DND-41 (cell line): ENCODE data around the gene CTSO.

ENCODE experiments used
- EZH2 ChIP-seq: IDR thresholded peaks from 3 replicates; pipeline ENCODE4 v1.6.1; 2012; ENCODE audit warnings: borderline replicate concordance, low read depth, mild to moderate bottlenecking, moderate library complexity, low read length, inconsistent platforms; ENCODE audit not compliant: severe bottlenecking
- TF ChIP-seq, protein P1 (sequence below): IDR thresholded peaks from 2 replicates; pipeline ENCODE4 v1.5.1; 2012; ENCODE audit warnings: borderline replicate concordance, low read length, moderate library complexity, mild to moderate bottlenecking; ENCODE audit not compliant: poor library complexity, severe bottlenecking; ENCODE audit errors: extremely low read depth

- TF ChIP-seq, protein P1, sequence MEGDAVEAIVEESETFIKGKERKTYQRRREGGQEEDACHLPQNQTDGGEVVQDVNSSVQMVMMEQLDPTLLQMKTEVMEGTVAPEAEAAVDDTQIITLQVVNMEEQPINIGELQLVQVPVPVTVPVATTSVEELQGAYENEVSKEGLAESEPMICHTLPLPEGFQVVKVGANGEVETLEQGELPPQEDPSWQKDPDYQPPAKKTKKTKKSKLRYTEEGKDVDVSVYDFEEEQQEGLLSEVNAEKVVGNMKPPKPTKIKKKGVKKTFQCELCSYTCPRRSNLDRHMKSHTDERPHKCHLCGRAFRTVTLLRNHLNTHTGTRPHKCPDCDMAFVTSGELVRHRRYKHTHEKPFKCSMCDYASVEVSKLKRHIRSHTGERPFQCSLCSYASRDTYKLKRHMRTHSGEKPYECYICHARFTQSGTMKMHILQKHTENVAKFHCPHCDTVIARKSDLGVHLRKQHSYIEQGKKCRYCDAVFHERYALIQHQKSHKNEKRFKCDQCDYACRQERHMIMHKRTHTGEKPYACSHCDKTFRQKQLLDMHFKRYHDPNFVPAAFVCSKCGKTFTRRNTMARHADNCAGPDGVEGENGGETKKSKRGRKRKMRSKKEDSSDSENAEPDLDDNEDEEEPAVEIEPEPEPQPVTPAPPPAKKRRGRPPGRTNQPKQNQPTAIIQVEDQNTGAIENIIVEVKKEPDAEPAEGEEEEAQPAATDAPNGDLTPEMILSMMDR = no peak
- TF ChIP-seq EZH2 = no peak
Measured at GRCh38 chr4:155904331-155904730, 49.3 kb downstream of the CTSO start.
